DOHH2 (cell line): ENCODE data around the gene NEURL3.

Source experiments
- CTCF ChIP-seq: fragments of 200-600 bp; sonication (generic); IDR thresholded peaks from one replicate; pipeline ENCODE4 v1.5.1; 2014; ENCODE audit warnings: antibody characterized with exemption, mild to moderate bottlenecking, low read depth, low read length; ENCODE audit not compliant: poor library complexity, severe bottlenecking
- EZH2phosphoT487 ChIP-seq: fragments of 200-600 bp; sonication (generic); IDR thresholded peaks from 2 replicates; pipeline ENCODE4 v1.6.1; 2017; ENCODE audit warnings: borderline replicate concordance, mild to moderate bottlenecking, antibody characterized with exemption, low read length, moderate library complexity, mixed read lengths

- TF ChIP-seq CTCF (no peak), EZH2phosphoT487 (no peak)
Measured at GRCh38 chr2:96464651-96465050, 40.5 kb downstream of the NEURL3 start.
